DOHH2 (cell line): ENCODE measurements around the gene CDK5.

Source experiments
- H3F3A ChIP-seq: fragments of 200-600 bp; sonication (generic), shearing (Covaris generic); 2 replicates; pipeline ENCODE4 v1.6.0; 2016; ENCODE audit warnings: antibody characterized with exemption, mild to moderate bottlenecking; ENCODE audit not compliant: control insufficient read depth, insufficient read depth
- H3K27ac ChIP-seq: fragments of 200-600 bp; sonication (generic); 2 replicates; pipeline ENCODE4 v1.5.1; 2014; ENCODE audit warnings: low read depth, mild to moderate bottlenecking, low read length, moderate library complexity
- H3K27me3 ChIP-seq: fragments of 200-600 bp; sonication (generic); 2 replicates; pipeline ENCODE4 v1.6.1; 2014; ENCODE audit warnings: mild to moderate bottlenecking, low read length, mixed read lengths; ENCODE audit not compliant: control insufficient read depth
- H3K36me3 ChIP-seq: fragments of 200-600 bp; sonication (generic); 2 replicates; pipeline ENCODE4 v1.6.1; 2014; ENCODE audit warnings: mild to moderate bottlenecking, low read length, moderate library complexity, mixed read lengths; ENCODE audit not compliant: control insufficient read depth
- H3K4me1 ChIP-seq: fragments of 200-600 bp; sonication (generic); 2 replicates; pipeline ENCODE4 v1.6.1; 2014; ENCODE audit warnings: mild to moderate bottlenecking, low read length, mixed read lengths; ENCODE audit not compliant: control insufficient read depth
- H3K4me2 ChIP-seq: fragments of 200-600 bp; sonication (generic); 2 replicates; pipeline ENCODE4 v1.6.0; 2014; ENCODE audit warnings: mild to moderate bottlenecking, low read length, moderate library complexity
- H3K4me3 ChIP-seq: fragments of 200-600 bp; sonication (generic); 2 replicates; pipeline ENCODE4 v1.5.1; 2014; ENCODE audit warnings: mild to moderate bottlenecking, low read length, mixed read lengths
- H3K79me2 ChIP-seq: fragments of 200-600 bp; sonication (generic); 2 replicates; pipeline ENCODE4 v1.6.1; 2014; ENCODE audit warnings: mild to moderate bottlenecking, low read length, mixed read lengths; ENCODE audit not compliant: control insufficient read depth
- H3K9me2 ChIP-seq: fragments of 200-600 bp; sonication (generic); replicated peaks from 2 replicates; pipeline ENCODE4 v1.6.1; 2014; ENCODE audit warnings: mild to moderate bottlenecking, low read length, mixed read lengths; ENCODE audit not compliant: control insufficient read depth
- H3K9me3 ChIP-seq: fragments of 200-600 bp; sonication (generic); 2 replicates; pipeline ENCODE4 v1.6.1; 2014; ENCODE audit warnings: antibody characterized with exemption, low read length, mixed read lengths; ENCODE audit not compliant: control insufficient read depth, insufficient read depth
- H4K20me1 ChIP-seq: fragments of 200-600 bp; sonication (generic); 2 replicates; pipeline ENCODE4 v1.6.0; 2014; ENCODE audit warnings: low read depth, mild to moderate bottlenecking, antibody characterized with exemption, low read length, moderate library complexity; ENCODE audit not compliant: control insufficient read depth, insufficient read depth
- EZH2phosphoT487 ChIP-seq: fragments of 200-600 bp; sonication (generic); IDR thresholded peaks from 2 replicates; pipeline ENCODE4 v1.6.1; 2017; ENCODE audit warnings: borderline replicate concordance, mild to moderate bottlenecking, antibody characterized with exemption, low read length, moderate library complexity, mixed read lengths
- TF ChIP-seq, protein P1 (sequence below): fragments of 200-600 bp; sonication (generic); IDR thresholded peaks from one replicate; pipeline ENCODE4 v1.5.1; 2014; ENCODE audit warnings: antibody characterized with exemption, mild to moderate bottlenecking, low read depth, low read length; ENCODE audit not compliant: poor library complexity, severe bottlenecking

Gene CDK5

DNA sequence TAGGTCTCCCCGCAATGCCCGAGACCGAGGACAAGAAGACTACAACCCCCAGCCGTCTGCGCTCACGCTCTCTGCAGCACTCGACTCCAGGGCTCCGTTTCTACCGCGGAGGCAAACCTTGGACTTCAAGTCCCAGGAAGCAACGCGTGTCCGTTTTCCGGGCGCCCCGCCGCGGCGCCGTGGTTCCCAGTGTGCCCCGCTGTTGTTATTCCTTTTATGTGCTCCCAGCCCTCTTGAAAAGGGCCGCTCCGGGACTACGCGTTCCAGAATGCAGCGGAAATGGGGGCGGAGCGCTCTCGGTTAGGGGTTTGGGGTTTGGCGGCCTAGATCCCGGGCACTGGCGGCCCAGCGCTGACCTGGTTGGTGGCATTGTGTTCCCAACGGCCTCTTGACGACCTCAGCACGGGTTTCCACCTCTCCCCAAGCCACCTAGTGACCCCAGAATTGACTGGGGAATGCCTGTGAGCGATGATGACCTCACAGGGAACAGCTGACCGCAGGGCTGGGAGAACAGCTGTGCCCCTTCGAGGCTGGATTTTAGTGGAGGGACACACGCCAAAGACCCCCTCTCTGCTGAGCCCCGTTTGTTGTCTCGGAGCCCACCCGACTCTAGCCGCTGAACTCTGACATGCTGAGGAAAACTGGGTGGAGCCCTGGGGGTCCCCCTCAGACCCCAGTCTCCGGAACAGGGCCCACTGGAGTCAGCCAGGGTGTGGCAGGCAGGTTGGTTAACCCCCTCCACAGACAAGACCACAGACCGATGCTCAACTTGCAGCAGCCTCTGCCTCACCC, 488 bp upstream of the CDK5 start:
- Histone ChIP-seq H3K79me2 (peaks cover 30% of the 10 kb centered on the region), H3K9me3 (no peaks in the 10 kb centered on the region), H3K36me3 (peaks cover 19% of the 10 kb centered on the region), H4K20me1 (peaks cover 7% of the 10 kb centered on the region; the same call in 1 of the 2 replicates), H3K9me2 (no peaks in the 10 kb centered on the region), H3K27me3 (no peaks in the 10 kb centered on the region), H3K27ac (peak overlapping the region; percentile 61), H3K4me3 (peak overlapping the region; percentile 89), H3K4me2 (peak overlapping the region; percentile 97), H3F3A (peaks cover 7% of the 10 kb centered on the region), H3K4me1 (peaks cover 33% of the 10 kb centered on the region)
- no peak for TF ChIP-seq EZH2phosphoT487
- TF ChIP-seq, protein P1, sequence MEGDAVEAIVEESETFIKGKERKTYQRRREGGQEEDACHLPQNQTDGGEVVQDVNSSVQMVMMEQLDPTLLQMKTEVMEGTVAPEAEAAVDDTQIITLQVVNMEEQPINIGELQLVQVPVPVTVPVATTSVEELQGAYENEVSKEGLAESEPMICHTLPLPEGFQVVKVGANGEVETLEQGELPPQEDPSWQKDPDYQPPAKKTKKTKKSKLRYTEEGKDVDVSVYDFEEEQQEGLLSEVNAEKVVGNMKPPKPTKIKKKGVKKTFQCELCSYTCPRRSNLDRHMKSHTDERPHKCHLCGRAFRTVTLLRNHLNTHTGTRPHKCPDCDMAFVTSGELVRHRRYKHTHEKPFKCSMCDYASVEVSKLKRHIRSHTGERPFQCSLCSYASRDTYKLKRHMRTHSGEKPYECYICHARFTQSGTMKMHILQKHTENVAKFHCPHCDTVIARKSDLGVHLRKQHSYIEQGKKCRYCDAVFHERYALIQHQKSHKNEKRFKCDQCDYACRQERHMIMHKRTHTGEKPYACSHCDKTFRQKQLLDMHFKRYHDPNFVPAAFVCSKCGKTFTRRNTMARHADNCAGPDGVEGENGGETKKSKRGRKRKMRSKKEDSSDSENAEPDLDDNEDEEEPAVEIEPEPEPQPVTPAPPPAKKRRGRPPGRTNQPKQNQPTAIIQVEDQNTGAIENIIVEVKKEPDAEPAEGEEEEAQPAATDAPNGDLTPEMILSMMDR = no peak

DNA sequence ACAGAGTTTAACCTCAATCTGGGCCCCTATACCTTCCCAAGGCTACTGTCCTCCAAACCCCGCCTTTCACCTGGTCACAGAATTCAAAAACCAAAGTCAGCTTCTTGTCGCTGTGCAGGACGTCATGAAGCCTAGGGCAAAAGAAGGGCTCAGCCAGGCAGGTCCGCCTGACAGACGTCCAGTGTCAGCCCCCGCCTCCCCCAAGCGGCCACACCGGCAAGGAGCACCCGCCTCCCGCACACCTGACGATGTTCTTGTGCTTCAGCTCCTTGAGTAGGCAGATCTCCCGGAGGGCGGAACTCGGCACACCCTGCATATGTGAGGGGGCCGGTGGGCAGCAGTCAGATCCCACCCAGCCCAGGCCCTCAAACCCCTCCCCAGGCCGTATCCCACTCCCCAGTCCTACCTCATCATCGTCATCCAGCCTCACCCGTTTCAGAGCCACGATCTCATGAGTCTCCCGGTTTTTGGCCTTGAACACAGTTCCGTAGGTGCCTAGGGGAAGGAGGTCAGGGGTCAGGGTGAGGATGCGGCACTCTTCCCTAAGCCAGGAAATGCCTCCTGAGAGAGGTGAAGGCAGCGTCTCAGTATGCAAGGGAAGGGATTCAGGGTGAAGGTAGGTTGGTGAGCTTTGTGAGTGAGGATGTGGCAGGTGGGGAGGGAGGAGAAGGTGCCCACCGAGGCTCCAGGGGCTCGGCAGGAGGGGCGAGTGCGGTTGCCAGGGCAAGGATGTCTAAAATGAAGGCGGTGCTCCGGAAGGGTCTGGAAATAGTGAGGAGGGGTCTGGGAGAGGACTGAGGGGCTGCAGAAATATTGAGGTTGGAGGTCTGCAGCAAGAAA, 811 bp downstream of the CDK5 start:
- H3K9me3 ChIP-seq = no peaks in the 10 kb centered on the region
- H3F3A ChIP-seq = peaks cover 7% of the 10 kb centered on the region
- H3K9me2 ChIP-seq = no peaks in the 10 kb centered on the region
- peaks cover 9% of the 10 kb centered on the region for H3K36me3 ChIP-seq
- H3K27ac ChIP-seq = no peak overlapping the region
- peak overlapping the region; percentile 89 for H3K4me3 ChIP-seq
- no peak for TF ChIP-seq EZH2phosphoT487
- TF ChIP-seq, protein P1 = no peak
- peak overlapping the region; percentile 64 for H3K4me2 ChIP-seq
- H3K4me1 ChIP-seq = peaks cover 34% of the 10 kb centered on the region
- H4K20me1 ChIP-seq = peaks cover 7% of the 10 kb centered on the region; the same call in 1 of the 2 replicates
- peaks cover 24% of the 10 kb centered on the region for H3K79me2 ChIP-seq
- no peaks in the 10 kb centered on the region for H3K27me3 ChIP-seq

DNA sequence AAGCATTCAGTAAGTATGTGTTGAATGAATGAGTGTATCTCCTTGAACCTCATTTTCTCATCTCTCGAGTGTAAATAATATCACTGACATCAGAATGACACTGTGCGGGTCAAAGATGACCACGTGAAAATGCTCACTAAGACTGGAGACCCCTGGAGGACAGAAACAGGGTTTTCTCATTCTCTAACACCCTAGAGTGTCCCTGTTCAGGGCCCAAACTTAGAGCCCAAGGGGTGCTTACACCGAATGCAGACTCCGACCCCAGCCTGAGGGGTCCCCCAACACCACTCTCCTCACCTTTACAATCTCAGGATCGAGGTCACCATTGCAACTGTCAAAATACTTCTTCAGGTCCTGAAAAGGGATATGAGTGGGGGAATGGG, 1.4 kb downstream of the CDK5 start:
- Histone ChIP-seq H3K9me2 (no peaks in the 10 kb centered on the region), H3K79me2 (peaks cover 18% of the 10 kb centered on the region), H3K36me3 (peaks cover 5% of the 10 kb centered on the region; the same call in 1 of the 2 replicates), H3K27me3 (no peaks in the 10 kb centered on the region), H3K27ac (no peak overlapping the region), H3K9me3 (no peaks in the 10 kb centered on the region), H4K20me1 (peaks cover 6% of the 10 kb centered on the region; the same call in 1 of the 2 replicates), H3F3A (peaks cover 7% of the 10 kb centered on the region), H3K4me1 (peaks cover 32% of the 10 kb centered on the region), H3K4me3 (no peak overlapping the region), H3K4me2 (0 out of 2 replicates have a peak overlapping the region, but pooled peaks have one; percentile 64)
- no peak for TF ChIP-seq EZH2phosphoT487
- TF ChIP-seq, protein P1 = peak; percentile 16
